ENCODE data around the gene VWDE. TPM values are rescaled to one million over a fixed set of nuclear protein-coding genes. Genes with fewer than 3 reads are reported as not detected.

Gene VWDE
- total RNA-seq, 1 experiment from 2014 or later: 0.97 TPM

- no peak for DNase-seq (ENCODE audit: low read depth)
Measured at GRCh38 chr7:12328888-12329770, 74.5 kb downstream of the VWDE start.

- DNase-seq (ENCODE audit: low read depth): no peak
Measured at GRCh38 chr7:12327922-12328321, 75.7 kb downstream of the VWDE start.

- no peak for DNase-seq (ENCODE audit: low read depth)
Measured at GRCh38 chr7:12325646-12326045, 78.0 kb downstream of the VWDE start.

GRCh38 chr7:12323415-12323814 is 80.2 kb downstream of the VWDE start:
- DNase-seq (ENCODE audit: low read depth): peak; percentile 9

- DNase-seq (ENCODE audit: low read depth): peak; percentile 8
Measured at GRCh38 chr7:12322903-12323300, 80.8 kb downstream of the VWDE start.

- peak; percentile 5 for DNase-seq (ENCODE audit: low read depth)
Measured at GRCh38 chr7:12322284-12322902, 81.3 kb downstream of the VWDE start.

- no peak for DNase-seq (ENCODE audit: low read depth)
Measured at GRCh38 chr7:12320987-12321647, 82.5 kb downstream of the VWDE start.

GRCh38 chr7:12320241-12320986 is 83.3 kb downstream of the VWDE start:
- no peak for DNase-seq (ENCODE audit: low read depth)

- DNase-seq (ENCODE audit: low read depth): no peak
Measured at GRCh38 chr7:12317675-12318074, 86.0 kb downstream of the VWDE start.

- DNase-seq (ENCODE audit: low read depth): no peak
Measured at GRCh38 chr7:12316925-12317324, 86.7 kb downstream of the VWDE start.

- DNase-seq (ENCODE audit: low read depth): no peak
Measured at GRCh38 chr7:12315049-12315448, 88.6 kb downstream of the VWDE start.

GRCh38 chr7:12314199-12314598 is 89.5 kb downstream of the VWDE start:
- no peak for DNase-seq (ENCODE audit: low read depth)

GRCh38 chr7:12305502-12305901 is 98.2 kb downstream of the VWDE start:
- DNase-seq (ENCODE audit: low read depth): no peak

- peak; percentile 60 for DNase-seq (ENCODE audit: low read depth)
Measured at GRCh38 chr7:12303495-12303894, 100.2 kb downstream of the VWDE start.

GRCh38 chr7:12303062-12303461 is 100.6 kb downstream of the VWDE start:
- peak; percentile 33 for DNase-seq (ENCODE audit: low read depth)

- no peak for DNase-seq (ENCODE audit: low read depth)
Measured at GRCh38 chr7:12300415-12300814, 103.2 kb downstream of the VWDE start.

GRCh38 chr7:12299367-12299766 is 104.3 kb downstream of the VWDE start:
- no peak for DNase-seq (ENCODE audit: low read depth)

GRCh38 chr7:12297283-12298108 is 106.2 kb downstream of the VWDE start:
- DNase-seq (ENCODE audit: low read depth): no peak

GRCh38 chr7:12296051-12296570 is 107.6 kb downstream of the VWDE start:
- DNase-seq (ENCODE audit: low read depth): no peak

GRCh38 chr7:12294701-12295100 is 109.0 kb downstream of the VWDE start:
- DNase-seq (ENCODE audit: low read depth): no peak

GRCh38 chr7:12291870-12292269 is 111.8 kb downstream of the VWDE start:
- no peak for DNase-seq (ENCODE audit: low read depth)
